EH (cell line): Measurements from ENCODE around the gene G2E3.
A peak's percentile ranks its signal among the peaks of the same experiment; 100 is the strongest.

ENCODE experiments used
- DNase-seq: peaks from one replicate; pipeline ENCODE4 v3.0.0-alpha.2; 2015; ENCODE audit warnings: low read depth

G2E3 gene

DNA sequence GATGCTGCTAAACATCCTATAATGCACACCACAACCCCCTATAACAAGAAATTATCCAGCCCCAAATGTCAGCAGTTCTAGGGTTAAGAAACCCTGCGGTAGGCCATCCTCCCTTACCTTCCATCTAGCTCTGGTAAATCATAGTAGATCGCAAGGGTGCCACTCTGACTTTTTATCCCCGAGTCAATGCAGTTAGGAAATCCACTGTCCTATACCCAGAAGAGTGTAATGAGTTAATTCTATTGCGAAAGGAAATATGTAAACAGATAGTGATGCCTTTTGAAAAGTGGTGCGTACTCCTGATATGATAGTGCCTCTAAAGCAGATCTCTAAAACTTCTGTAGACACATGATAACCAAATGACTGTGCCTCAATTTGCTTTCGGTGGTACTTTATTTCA, 93.0 kb downstream of the G2E3 start:
- no peak for DNase-seq

- DNase-seq = peak; percentile 32
Measured at GRCh38 chr14:30655124-30655523, 96.2 kb downstream of the G2E3 start.

- DNase-seq = no peak
Measured at GRCh38 chr14:30655658-30656057, 96.7 kb downstream of the G2E3 start.

DNA sequence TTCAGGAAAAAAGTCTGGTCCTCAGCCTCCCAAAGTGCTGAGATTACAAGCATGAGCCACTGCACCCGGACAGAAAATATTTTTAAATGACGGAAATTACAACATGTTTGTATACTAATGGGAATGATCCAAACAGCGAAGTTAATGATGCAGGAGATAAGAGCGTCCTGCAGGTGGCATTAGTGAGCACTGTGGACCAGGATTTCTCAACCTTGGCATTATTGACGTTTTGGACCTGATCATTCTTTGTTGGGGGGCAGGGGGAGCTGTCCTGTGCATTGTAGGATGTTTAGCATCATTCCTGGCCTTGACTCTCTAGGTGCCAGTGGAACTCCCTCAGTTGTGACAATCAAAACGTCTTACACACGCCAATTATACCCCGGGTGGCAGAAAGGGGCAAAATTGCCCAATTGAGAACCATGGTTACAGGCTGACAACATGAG, 97.3 kb downstream of the G2E3 start:
- DNase-seq = peak; percentile 44

GRCh38 chr14:30657050-30657449, 98.1 kb downstream of the G2E3 start:
- no peak for DNase-seq

GRCh38 chr14:30657606-30658163, 98.7 kb downstream of the G2E3 start:
- peak; percentile 13 for DNase-seq

DNA sequence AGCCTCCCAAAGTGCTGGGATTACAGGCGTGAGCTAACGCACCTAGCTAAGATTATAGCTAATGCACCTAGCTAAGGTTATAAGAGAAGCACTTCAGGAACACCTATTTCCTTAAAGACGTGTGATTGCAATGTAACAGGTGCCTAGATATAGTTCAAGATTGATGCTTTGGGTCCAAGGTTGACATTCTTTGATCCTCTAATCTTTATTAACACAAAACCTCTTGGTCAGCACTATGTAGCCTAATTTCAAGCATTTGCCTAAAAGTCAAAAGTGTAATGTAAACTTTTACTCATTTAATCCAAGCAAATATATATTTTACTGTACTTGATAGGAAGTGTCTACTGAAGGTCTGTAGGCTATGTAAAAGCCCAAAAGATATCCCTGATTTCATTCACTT, 99.7 kb downstream of the G2E3 start:
- DNase-seq = no peak

- DNase-seq = no peak
Measured at GRCh38 chr14:30669594-30669993, 110.6 kb downstream of the G2E3 start.
